ENCODE results near the gene DDX10.

DDX10 gene

GRCh38 chr11:108906329-108906728, 241.5 kb downstream of the DDX10 start:
- no peak for DNase-seq (ENCODE audit: low read depth in 2 of 2)

- no peak for DNase-seq (ENCODE audit: low read depth in 2 of 2)
These were observed 242.0 kb downstream of the DDX10 start for GRCh38 chr11:108906826-108907225.

GRCh38 chr11:108909041-108909440, 244.2 kb downstream of the DDX10 start:
- no peak for DNase-seq (ENCODE audit: low read depth in 2 of 2)

DNA sequence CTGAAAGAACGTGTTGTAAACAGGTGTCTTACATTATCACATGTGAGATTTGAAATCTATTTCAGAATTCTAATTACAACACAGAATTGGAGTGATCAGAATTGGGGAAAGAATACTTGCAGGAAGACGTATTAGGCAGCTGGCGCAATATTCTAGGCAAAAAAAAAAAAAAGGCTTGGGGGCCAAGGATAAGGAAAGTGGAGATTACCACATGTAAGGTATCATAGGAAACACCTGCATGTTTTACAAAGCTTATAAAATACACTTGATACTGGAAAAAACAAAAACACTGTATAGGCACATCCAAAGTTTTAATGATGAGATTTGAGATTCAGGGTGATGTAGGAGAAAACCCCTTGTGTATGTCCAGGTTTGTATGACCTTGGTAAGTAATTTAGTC, 245.1 kb downstream of the DDX10 start:
- DNase-seq (ENCODE audit: low read depth in 2 of 2) = no peak

DNA sequence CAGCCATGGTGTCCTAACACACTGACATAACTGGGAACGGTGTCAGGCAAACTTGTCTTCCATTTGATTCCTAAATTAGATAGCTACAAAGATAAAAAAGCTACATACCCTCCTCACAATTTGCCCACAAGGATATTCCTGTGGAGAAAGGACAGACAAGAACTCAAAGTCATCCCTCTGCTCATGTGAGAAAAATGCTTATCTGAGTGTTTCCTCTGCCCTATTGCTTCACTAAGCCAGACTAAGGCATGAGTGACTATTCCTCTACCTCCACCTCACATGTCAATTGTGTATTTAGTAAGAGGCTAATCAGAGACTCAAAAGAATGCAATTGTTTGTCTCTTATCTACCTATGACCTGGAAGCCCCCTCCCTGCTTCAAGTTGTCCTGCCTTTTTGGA, 247.7 kb downstream of the DDX10 start:
- DNase-seq (ENCODE audit: low read depth in 2 of 2) = no peak

DNA sequence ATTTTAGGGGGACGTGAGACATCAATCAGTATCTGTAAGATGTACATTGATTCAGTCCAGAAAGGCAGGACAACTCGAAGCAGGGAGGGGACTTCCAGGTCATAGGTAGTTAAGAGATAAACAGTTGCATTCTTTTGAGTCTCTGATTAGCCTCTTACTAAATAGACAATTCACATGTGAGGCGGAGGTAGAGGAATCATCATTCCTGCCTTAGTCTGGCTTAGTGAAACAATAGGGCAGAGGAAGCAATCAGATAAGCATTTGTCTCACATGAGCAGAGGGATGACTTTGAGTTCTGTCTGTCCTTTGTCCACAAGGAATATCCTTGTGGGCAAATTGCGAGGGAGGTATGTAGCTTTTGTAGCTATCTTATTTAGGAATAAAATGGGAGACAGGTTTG, 248.3 kb downstream of the DDX10 start:
- DNase-seq (ENCODE audit: low read depth in 2 of 2) = no peak

DNA sequence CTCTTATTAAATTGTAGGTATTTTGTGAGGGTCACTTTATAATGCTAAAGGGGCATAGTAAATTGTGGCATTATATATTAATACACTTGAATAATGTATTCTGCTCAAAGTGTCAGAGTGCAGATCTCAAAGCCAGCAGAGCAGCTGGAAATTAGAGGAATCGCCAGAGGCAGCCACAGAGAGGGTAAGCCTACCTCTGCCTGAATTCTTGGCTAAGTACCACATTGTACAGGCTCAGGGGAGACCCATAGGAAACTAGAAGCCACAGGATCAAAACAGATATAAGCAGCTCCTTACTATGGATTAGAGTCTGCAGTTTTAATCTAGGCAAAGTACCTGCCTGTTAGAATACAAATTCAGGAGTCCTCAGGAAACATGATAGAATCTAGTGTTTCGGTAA, 249.3 kb downstream of the DDX10 start:
- DNase-seq (ENCODE audit: low read depth in 2 of 2) = no peak

- DNase-seq (ENCODE audit: low read depth in 2 of 2) = no peak
These were observed 250.1 kb downstream of the DDX10 start for GRCh38 chr11:108914981-108915380.

- no peak for DNase-seq (ENCODE audit: low read depth in 2 of 2)
These were observed 250.8 kb downstream of the DDX10 start for GRCh38 chr11:108915666-108916065.

DNA sequence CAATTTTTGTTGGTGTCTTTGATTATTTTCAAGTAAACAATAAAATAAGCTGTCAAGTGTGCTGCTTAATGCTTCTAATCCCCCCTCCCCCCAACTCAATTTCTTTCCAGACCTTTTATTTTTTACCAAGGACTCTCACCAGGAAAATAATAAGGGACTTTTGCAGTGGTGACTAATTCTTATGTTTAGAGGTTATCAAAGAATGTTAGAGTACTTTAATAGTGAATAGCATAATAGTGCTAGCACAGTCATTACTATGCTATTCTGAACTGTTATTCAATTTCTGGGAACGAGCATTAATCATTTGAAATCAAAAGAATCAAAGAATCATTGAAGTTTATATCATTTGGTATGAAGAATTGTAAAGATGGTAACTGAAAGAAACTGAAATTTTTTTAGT, 251.4 kb downstream of the DDX10 start:
- DNase-seq (ENCODE audit: low read depth in 2 of 2) = no peak

- no peak for DNase-seq (ENCODE audit: low read depth in 2 of 2)
These were observed 252.1 kb downstream of the DDX10 start for GRCh38 chr11:108916935-108917334.

- DNase-seq (ENCODE audit: low read depth in 2 of 2) = no peak
These were observed 256.3 kb downstream of the DDX10 start for GRCh38 chr11:108921211-108921610.

DNA sequence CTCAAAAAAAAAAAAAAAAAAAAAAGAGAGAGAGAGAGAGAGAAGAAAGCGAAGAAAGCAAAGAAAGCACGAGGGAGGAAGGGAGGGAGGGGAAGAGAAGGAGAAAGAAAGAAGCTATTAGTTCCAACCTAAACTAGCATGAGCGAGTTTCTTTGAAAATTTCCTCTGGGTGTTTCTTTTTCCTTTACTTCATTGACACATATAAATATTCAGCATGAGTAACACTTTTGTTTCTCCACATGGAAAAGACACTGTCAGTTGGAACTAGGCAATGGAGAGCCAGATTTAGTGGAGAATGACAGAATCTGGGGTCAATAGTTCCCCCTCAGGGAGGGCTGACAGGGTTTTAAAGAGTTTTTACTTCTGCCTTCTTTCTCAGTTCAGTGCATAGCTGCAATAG, 257.4 kb downstream of the DDX10 start:
- no peak for DNase-seq (ENCODE audit: low read depth in 2 of 2)

GRCh38 chr11:108923413-108923812, 258.5 kb downstream of the DDX10 start:
- no peak for DNase-seq (ENCODE audit: low read depth in 2 of 2)

- DNase-seq (ENCODE audit: low read depth in 2 of 2) = no peak
These were observed 261.4 kb downstream of the DDX10 start for GRCh38 chr11:108926171-108926840.

GRCh38 chr11:108926841-108927577, 262.1 kb downstream of the DDX10 start:
- DNase-seq (ENCODE audit: low read depth in 2 of 2) = no peak

- no peak for DNase-seq (ENCODE audit: low read depth in 2 of 2)
These were observed 263.1 kb downstream of the DDX10 start for GRCh38 chr11:108927791-108928545.

GRCh38 chr11:108929241-108929640, 264.4 kb downstream of the DDX10 start:
- DNase-seq (ENCODE audit: low read depth in 2 of 2) = no peak

DNA sequence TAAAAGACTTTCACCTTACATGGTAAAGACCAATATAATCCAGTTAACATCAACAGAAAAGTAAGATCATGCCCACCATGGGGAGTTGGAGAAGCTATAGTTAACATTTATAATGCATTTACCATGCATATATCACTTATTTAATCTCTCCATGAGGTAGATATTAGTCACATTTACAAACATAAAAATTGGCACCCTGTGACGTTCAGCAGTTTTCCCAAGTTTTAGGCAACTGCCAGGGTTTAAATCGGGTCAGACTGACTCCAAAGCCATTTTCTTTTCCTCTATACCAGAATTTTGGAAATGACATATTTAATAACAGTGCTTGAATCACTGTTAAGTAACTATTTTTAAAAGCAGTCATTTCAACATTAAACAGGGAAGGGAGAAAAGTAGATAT, 266.3 kb downstream of the DDX10 start:
- DNase-seq (ENCODE audit: low read depth in 2 of 2) = no peak

DNA sequence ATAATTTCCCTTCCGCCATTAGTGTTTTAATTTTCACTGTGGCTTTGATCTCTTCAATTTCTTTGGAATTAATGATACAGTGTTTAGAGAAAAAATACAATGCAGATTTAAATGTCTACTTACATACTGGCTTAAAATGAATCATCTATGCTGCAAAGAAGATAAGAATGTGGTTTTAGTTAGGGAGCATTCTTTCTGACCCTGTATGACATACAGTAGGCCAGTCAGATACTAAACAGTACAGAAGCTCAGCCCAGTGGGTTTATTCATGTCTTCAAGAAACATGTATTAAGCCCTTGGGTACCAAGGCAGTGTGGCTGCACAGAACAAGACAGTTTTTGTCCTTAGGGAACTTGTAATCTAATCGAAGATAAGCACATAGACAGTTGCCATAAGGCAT, 268.8 kb downstream of the DDX10 start:
- DNase-seq (ENCODE audit: low read depth in 2 of 2) = no peak

DNA sequence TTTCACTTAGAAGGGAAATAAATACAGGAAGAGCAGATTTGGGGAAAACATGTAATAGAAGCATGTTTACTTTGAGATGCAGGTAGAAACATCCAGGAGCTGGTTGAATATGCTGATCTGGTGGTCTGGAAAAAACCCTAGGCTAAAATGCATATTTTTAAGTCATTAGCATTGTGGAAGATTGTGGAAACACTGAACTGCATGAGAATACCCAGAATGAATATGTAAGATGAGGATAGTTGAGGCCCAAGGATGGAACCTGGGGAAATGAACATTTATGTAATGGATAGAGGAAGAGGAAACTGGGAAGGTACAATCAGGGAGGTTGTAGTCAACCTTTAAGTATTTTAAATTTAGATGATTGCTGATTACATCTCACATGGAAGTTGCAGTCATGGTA, 269.4 kb downstream of the DDX10 start:
- no peak for DNase-seq (ENCODE audit: low read depth in 2 of 2)

DNA sequence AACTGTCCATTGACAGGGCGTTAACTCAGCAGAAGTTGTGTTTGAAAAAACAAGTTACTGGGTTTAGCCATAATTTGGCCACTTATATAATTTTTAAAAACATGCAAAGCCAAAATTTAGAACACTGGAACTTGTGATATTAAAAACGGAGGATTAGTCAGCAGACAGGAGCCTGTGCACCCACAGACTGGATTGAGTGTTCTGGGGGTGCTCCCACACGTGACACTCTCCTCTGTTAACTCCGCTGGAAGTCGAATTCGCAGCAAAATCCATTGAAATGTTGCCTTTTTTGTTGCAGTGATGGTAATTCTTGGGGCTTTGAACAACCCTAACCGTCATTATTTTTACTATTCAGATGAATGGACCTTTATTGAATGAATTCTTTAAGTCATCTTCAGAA, 269.8 kb downstream of the DDX10 start:
- DNase-seq (ENCODE audit: low read depth in 2 of 2) = no peak

DNA sequence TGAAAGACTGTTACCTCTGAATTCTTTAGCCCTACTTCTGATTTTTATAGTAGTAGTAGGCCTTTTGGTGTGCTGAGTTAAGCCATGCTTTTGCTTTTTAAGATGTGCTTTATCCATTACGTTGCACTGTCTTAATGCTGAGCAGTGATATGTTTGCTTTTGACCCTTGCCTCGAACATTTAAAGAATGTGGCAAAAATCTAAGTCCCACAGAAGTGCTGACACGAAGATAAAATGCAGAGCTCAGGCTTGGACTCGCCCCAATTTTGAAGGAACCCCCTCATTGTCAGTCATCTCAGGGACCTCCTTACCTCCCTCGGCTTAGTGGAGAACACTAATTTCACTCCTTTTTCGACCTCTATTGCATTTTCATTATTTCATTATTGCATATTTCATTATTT, 272.9 kb downstream of the DDX10 start:
- DNase-seq (ENCODE audit: low read depth in 2 of 2) = no peak
